PFSK-1 (cell line): Measurements from ENCODE around the gene WDR7.

ENCODE experiments used
- POLR2AphosphoS5 ChIP-seq: IDR thresholded peaks from 2 replicates; pipeline ENCODE4 v1.6.1; 2012; ENCODE audit warnings: low read depth, mild to moderate bottlenecking, control low read depth, low read length, moderate library complexity
- SIN3A ChIP-seq: IDR thresholded peaks from 2 replicates; pipeline ENCODE4 v1.6.1; 2012; ENCODE audit warnings: mild to moderate bottlenecking, low read length, moderate library complexity, borderline replicate concordance; ENCODE audit not compliant: insufficient read depth

- TF ChIP-seq POLR2AphosphoS5 (no peak), SIN3A (no peak)
These were observed 14.0 kb upstream of the WDR7 start for GRCh38 chr18:56637176-56637575.
